K562 (cell line): ENCODE measurements around the gene SPATA17. TPM values are rescaled to one million over a fixed set of nuclear protein-coding genes. Genes with fewer than 3 reads are reported as not detected.

ENCODE experiments used
- ATAC-seq: fragments of 200-7000 bp; cut with Tn5 transposase; 3 replicates; pipeline ENCODE4 v1.9.1; 2020; ENCODE audit warnings: moderate library complexity
- BruUV-seq: library from RNA; stranded (reverse); fragments of 400-500 nt; replicated peaks from 2 replicates; lab custom pipeline; 2021; lab: Mats Ljungman, UMichigan
- CTCF ChIA-PET: fragments of 300-600 bp; formaldehyde crosslinking; extraction: SDS; loops from one replicate; lab custom pipeline; 2021; ENCODE audit warnings: low intra/inter-chr PET ratio; lab: Yijun Ruan, JAX
- POLR2A ChIA-PET: fragments of 300-600, 350-650 bp; sonication (Branson Sonifier 250); formaldehyde crosslinking; extraction: SDS; loops from one replicate; lab custom pipeline; 2021; ENCODE audit warnings: antibody characterized with exemption, inconsistent platforms; lab: Yijun Ruan, JAX
- DNase-seq, 4 experiments: peaks; one replicate each; pipeline versions ENCODE4 v3.0.0 to v3.0.0-alpha.2; 2011 to 2018; ENCODE audit warnings: low spot score in 3 of 4, mixed read lengths in 3 of 4; ENCODE audit errors: extremely low read depth in 1 of 4
- FAIRE-seq: peaks from 2 replicates; lab custom pipeline; 2011; peaks lifted over from hg19 to GRCh38; lab: Jason Lieb, UNC
- H2AFZ ChIP-seq: 2 replicates; pipeline ENCODE4 v1.6.0; 2011; ENCODE audit warnings: low read depth, low read length, control low read depth, inconsistent platforms
- H3K27ac ChIP-seq: fragments of 200-600 bp; 3 replicates; pipeline ENCODE4 v1.8.0; 2011; ENCODE audit warnings: low read depth, mild to moderate bottlenecking, control low read depth, inconsistent platforms, low read length, moderate library complexity, mixed read lengths; ENCODE audit errors: extremely low read depth
- H3K27me3 ChIP-seq, 2 experiments: fragments of 300-600 bp in 1 of 2; 2 replicates in 1 of 2; 3 replicates in 1 of 2; pipeline versions ENCODE4 v1.6.0 to v1.8.0; 2011; ENCODE audit warnings: inconsistent platforms in 2 of 2, low read length in 2 of 2, mild to moderate bottlenecking in 1 of 2, mixed read lengths in 1 of 2, moderate library complexity in 1 of 2; ENCODE audit not compliant: control insufficient read depth in 2 of 2, insufficient read depth in 2 of 2
- H3K36me3 ChIP-seq: fragments of 300-600 bp; 3 replicates; pipeline ENCODE4 v1.8.0; 2011; ENCODE audit warnings: mild to moderate bottlenecking, low read length, inconsistent platforms; ENCODE audit not compliant: control insufficient read depth, insufficient read depth
- H3K4me1 ChIP-seq, 2 experiments: fragments of 200-600 bp in 1 of 2; replicated peaks in 1 of 2; 2 replicates in 1 of 2; 3 replicates in 1 of 2; pipeline versions ENCODE4 v1.5.1 to v1.8.0; 2011; ENCODE audit warnings: inconsistent platforms in 2 of 2, low read length in 2 of 2, mild to moderate bottlenecking in 1 of 2, mixed read lengths in 1 of 2, moderate library complexity in 1 of 2; ENCODE audit not compliant: control insufficient read depth in 2 of 2, insufficient read depth in 2 of 2
- H3K4me2 ChIP-seq: 2 replicates; pipeline ENCODE4 v1.6.1; 2011; ENCODE audit warnings: low read length, control low read depth, inconsistent platforms, mixed read lengths; ENCODE audit not compliant: insufficient read depth
- H3K4me3 ChIP-seq: fragments of 200-600 bp; sonication (generic), shearing (Covaris generic); 2 replicates; pipeline ENCODE4 v1.5.1; 2016; ENCODE audit warnings: control low read depth, inconsistent platforms
- H3K79me2 ChIP-seq: fragments of 200-600 bp; 3 replicates; pipeline ENCODE4 v1.8.0; 2011; ENCODE audit warnings: low read length, inconsistent platforms; ENCODE audit not compliant: control insufficient read depth, insufficient read depth
- H3K9ac ChIP-seq, 2 experiments: 2 replicates each; pipeline versions ENCODE4 v1.6.0 to v1.6.1; 2011; ENCODE audit warnings: low read depth in 2 of 2, low read length in 2 of 2, control low read depth in 1 of 2, inconsistent platforms in 1 of 2, mild to moderate bottlenecking in 1 of 2, mixed read lengths in 1 of 2; ENCODE audit not compliant: insufficient read depth in 1 of 2
- H3K9me1 ChIP-seq: one replicate; pipeline ENCODE4 v1.6.0; 2011; ENCODE audit warnings: inconsistent platforms, mild to moderate bottlenecking, low read length, moderate library complexity; ENCODE audit not compliant: control insufficient read depth, insufficient read depth
- H3K9me3 ChIP-seq: replicated peaks from 2 replicates; pipeline ENCODE4 v1.5.1; 2011; ENCODE audit warnings: low read depth, low read length, inconsistent platforms; ENCODE audit not compliant: control insufficient read depth, insufficient read depth
- H4K20me1 ChIP-seq: replicated peaks from 2 replicates; pipeline ENCODE4 v1.6.1; 2011; ENCODE audit warnings: low read length, inconsistent platforms, mixed read lengths; ENCODE audit not compliant: control insufficient read depth, insufficient read depth
- C11orf30 ChIP-seq: fragments of 450-650 bp; IDR thresholded peaks from 2 replicates; pipeline ENCODE4 v1.6.1; 2016; ENCODE audit warnings: low read depth, mild to moderate bottlenecking
- CBFB ChIP-seq: sonication (generic); formaldehyde crosslinking; IDR thresholded peaks from 2 replicates; pipeline ENCODE4 v1.4.0; 2020; ENCODE audit warnings: mild to moderate bottlenecking, missing genetic modification reagents
- ELF4 ChIP-seq: fragments of 450-650 bp; formaldehyde crosslinking; IDR thresholded peaks from 2 replicates; pipeline ENCODE4 v1.4.0; 2022; ENCODE audit warnings: missing genetic modification characterization
- ERF ChIP-seq: fragments of 450-650 bp; formaldehyde crosslinking; IDR thresholded peaks from 2 replicates; pipeline ENCODE4 v1.4.0; 2020; ENCODE audit warnings: mild to moderate bottlenecking, mixed read lengths
- MTF1 ChIP-seq: fragments of 250-450 bp; sonication (Bioruptor Pico); IDR thresholded peaks from 2 replicates; pipeline ENCODE4 v1.9.0; 2021; ENCODE audit warnings: moderate library complexity, mild to moderate bottlenecking, inconsistent platforms, borderline replicate concordance
- PHF8 ChIP-seq: fragments of 200-600 bp; sonication (generic); IDR thresholded peaks from 2 replicates; pipeline ENCODE4 v1.6.1; 2012; ENCODE audit warnings: mixed run types, mild to moderate bottlenecking, inconsistent platforms, low read length, moderate library complexity, borderline replicate concordance
- POLR2G ChIP-seq: fragments of 200-400 bp; formaldehyde crosslinking; IDR thresholded peaks from 2 replicates; pipeline ENCODE4 v1.6.1; 2017; ENCODE audit warnings: low read depth, mild to moderate bottlenecking, antibody characterized with exemption, low read length, moderate library complexity
- RAD21 ChIP-seq, 2 experiments: fragments of 250-450 bp in 1 of 2; fragments of 450-650 bp in 1 of 2; sonication (Bioruptor Pico) in 1 of 2; formaldehyde crosslinking in 1 of 2; IDR thresholded peaks in 1 of 2; conservative IDR thresholded peaks in 1 of 2; 2 replicates each; pipeline versions ENCODE4 v1.4.0 to v1.8.0; 2020 to 2022; ENCODE audit warnings: mild to moderate bottlenecking in 2 of 2, moderate library complexity in 1 of 2
- SAP30 ChIP-seq: fragments of 200-600 bp; sonication (generic); IDR thresholded peaks from 2 replicates; pipeline ENCODE4 v1.6.1; 2012; ENCODE audit warnings: borderline replicate concordance, low read depth, mild to moderate bottlenecking, moderate library complexity, low read length, control low read depth, inconsistent platforms; ENCODE audit not compliant: insufficient read depth, poor library complexity, severe bottlenecking
- STAG1 ChIP-seq: sonication (generic); formaldehyde crosslinking; IDR thresholded peaks from 2 replicates; pipeline ENCODE4 v1.5.0; 2020; ENCODE audit warnings: missing genetic modification reagents, borderline replicate concordance
- SUPT5H ChIP-seq: fragments of 450-650 bp; IDR thresholded peaks from 2 replicates; pipeline ENCODE4 v1.6.1; 2016
- TAF1 ChIP-seq: IDR thresholded peaks from 2 replicates; pipeline ENCODE4 v1.6.1; 2011; ENCODE audit warnings: mild to moderate bottlenecking, low read length, moderate library complexity; ENCODE audit not compliant: insufficient read depth, control insufficient read depth, severe bottlenecking; ENCODE audit errors: extremely low read depth
- ZFX ChIP-seq: sonication (generic); formaldehyde crosslinking; IDR thresholded peaks from 2 replicates; pipeline ENCODE4 v1.8.0; 2022; ENCODE audit warnings: mild to moderate bottlenecking, missing genetic modification reagents, moderate library complexity
- ZNF445 ChIP-seq: fragments of 250-450 bp; sonication (Bioruptor Pico); IDR thresholded peaks from 2 replicates; pipeline ENCODE4 v1.4.0; 2020; ENCODE audit warnings: low read depth, mild to moderate bottlenecking, moderate library complexity
- WGBS: fragments of 100-300 bp; shearing (Covaris generic); methylation state at CpG from one replicate; pipeline ENCODE4 v1.1.6; 2016; ENCODE audit warnings: low coverage, mixed read lengths; ENCODE audit not compliant: insufficient coverage; ENCODE audit errors: missing lambda C conversion rate; 5-methylcytosine and 5-hydroxymethylcytosine counted together
- in situ Hi-C: fragments of 300-500 bp; cut with MboI; formaldehyde crosslinking; loops from 4 replicates; pipeline ENCODE4 v1.15.0; 2018; ENCODE audit warnings: inconsistent platforms, mixed read lengths
- intact Hi-C: fragments of 100-400 bp; cut with micrococcal nuclease; formaldehyde crosslinking; loops from 2 replicates; pipeline ENCODE4 v1.14.2; 2022
- polyA plus RNA-seq, 8 experiments: library from polyadenylated mRNA; depleted of rRNA in 4 of 8; stranded (reverse) in 5 of 8; unstranded in 3 of 8; fragments of >200 nt; fragmentation: Nextera tagmentation in 2 of 8; fragmentation: Illumina TruSeq in 1 of 8; extraction: Ambion mirVana in 2 of 8; extraction: Trizol in 1 of 8; gene quantifications; 2 replicates each; pipeline versions ENCODE4 v1.2.1 to v1.2.3, GENCODE V29; 2011 to 2014; ENCODE audit warnings: inconsistent platforms in 1 of 8, missing spikeins in 1 of 8
- total RNA-seq, 7 experiments: library from RNA; depleted of rRNA in 6 of 7; stranded (reverse); fragments of >200 nt in 6 of 7; fragmentation: Illumina TruSeq in 2 of 7; extraction: Trizol in 2 of 7; gene quantifications; 2 replicates each; pipeline versions ENCODE4 v1.2.1 to v1.2.3, GENCODE V29; 2011 to 2021; ENCODE audit warnings: low replicate concordance in 1 of 7
- TF ChIP-seq, protein P1 (sequence below), 3 experiments: IDR thresholded peaks in 2 of 3; conservative IDR thresholded peaks in 1 of 3; 2 replicates each; pipeline ENCODE4 v1.5.1; 2011 to 2012; ENCODE audit warnings: low read length in 3 of 3, mild to moderate bottlenecking in 3 of 3, control low read depth in 2 of 3, improper control_type of control experiment in 1 of 3, inconsistent platforms in 1 of 3, low read depth in 1 of 3, mixed read lengths in 1 of 3, moderate library complexity in 1 of 3; ENCODE audit not compliant: insufficient read depth in 2 of 3

The SPATA17 gene
- total and polyA plus RNA-seq, 9 of the 15 experiments (the other 6 are each of a cell fraction or from before 2014, with no cell fraction given) = 0.04 to 0.11 TPM; not detected in 7

DNA sequence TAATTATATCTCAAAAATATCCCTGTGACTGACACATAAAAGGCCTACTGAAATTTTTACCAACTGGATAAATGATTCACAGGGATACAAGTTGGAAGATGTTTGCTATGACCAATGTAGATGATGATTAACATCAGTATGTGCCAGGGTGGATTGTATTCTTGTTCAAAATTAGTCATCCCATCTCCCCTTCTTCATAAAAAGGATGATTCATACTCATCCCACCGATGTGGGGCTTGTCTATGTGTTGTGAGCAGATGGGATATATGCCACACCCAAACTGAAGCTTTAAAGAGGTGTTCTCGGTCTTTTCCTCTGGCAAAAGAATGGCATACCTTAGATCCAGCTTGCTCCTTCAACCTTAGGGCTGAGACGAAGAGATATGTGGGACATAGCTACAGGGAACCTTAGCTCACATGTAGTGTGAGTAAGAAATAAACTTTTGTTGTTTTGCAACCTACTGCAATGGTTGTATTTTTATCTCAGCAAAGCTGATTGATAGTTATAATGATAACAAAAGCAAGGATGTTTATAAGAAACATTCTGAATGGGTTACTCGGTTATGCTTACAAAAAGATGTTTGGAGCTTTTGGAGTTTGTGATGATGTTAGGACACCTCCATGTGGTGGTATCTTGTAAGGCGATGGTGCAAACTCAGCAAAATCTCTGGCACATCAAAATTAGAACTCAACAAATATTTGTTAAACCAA, 29.4 kb downstream of the SPATA17 start:
- Histone ChIP-seq H3K4me2 (no peak overlapping the region), H3K4me3 (no peak overlapping the region), H3K27ac (no peak overlapping the region), H3K4me1 (no peaks in the 10 kb centered on the region), H4K20me1 (no peaks in the 10 kb centered on the region), H3K27me3 (no peaks in the 10 kb centered on the region), H3K9ac (no peak overlapping the region), H2AFZ (no peak overlapping the region), H3K9me1 (no peaks in the 10 kb centered on the region), H3K36me3 (no peaks in the 10 kb centered on the region), H3K9me3 (0 out of 2 replicates have a peak, but pooled peaks cover 2% of the 10 kb centered on the region), H3K79me2 (no peaks in the 10 kb centered on the region)
- FAIRE-seq (no peak), ATAC-seq (no peak), DNase-seq (no peak)
- WGBS = 4% methylated on average over 5 of the region's 5 CpGs
- BruUV-seq = no TSS peak
- intact Hi-C loops (no loop called here), in situ Hi-C loops (no loop called here)
- POLR2A ChIA-PET = no interaction called here
- CTCF ChIA-PET = no interaction called here
- TF ChIP-seq RAD21 (CRISPR knock-in tag; conservative IDR thresholded peaks at IDR 0.05 in 1 of 2, IDR thresholded peaks at IDR 0.05 in 1 of 2) (peak in 1 of 2 experiments; percentile 59; a peak in 3 of 4 replicates), PHF8 (no peak), ZFX (CRISPR knock-in tag) (no peak), SUPT5H (no peak), SAP30 (no peak), STAG1 (CRISPR knock-in tag) (no peak), ZNF445 (CRISPR knock-in tag) (no peak), ELF4 (CRISPR knock-in tag) (no peak), TAF1 (no peak), CBFB (CRISPR knock-in tag) (no peak), C11orf30 (peak; percentile 32; the same call in 1 of the 2 replicates), ERF (CRISPR knock-in tag) (no peak), POLR2G (no peak), MTF1 (CRISPR knock-in tag) (no peak)
- TF ChIP-seq, protein P1, sequence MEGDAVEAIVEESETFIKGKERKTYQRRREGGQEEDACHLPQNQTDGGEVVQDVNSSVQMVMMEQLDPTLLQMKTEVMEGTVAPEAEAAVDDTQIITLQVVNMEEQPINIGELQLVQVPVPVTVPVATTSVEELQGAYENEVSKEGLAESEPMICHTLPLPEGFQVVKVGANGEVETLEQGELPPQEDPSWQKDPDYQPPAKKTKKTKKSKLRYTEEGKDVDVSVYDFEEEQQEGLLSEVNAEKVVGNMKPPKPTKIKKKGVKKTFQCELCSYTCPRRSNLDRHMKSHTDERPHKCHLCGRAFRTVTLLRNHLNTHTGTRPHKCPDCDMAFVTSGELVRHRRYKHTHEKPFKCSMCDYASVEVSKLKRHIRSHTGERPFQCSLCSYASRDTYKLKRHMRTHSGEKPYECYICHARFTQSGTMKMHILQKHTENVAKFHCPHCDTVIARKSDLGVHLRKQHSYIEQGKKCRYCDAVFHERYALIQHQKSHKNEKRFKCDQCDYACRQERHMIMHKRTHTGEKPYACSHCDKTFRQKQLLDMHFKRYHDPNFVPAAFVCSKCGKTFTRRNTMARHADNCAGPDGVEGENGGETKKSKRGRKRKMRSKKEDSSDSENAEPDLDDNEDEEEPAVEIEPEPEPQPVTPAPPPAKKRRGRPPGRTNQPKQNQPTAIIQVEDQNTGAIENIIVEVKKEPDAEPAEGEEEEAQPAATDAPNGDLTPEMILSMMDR (IDR thresholded peaks at IDR 0.05 in 2 of 3, conservative IDR thresholded peaks at IDR 0.05 in 1 of 3; ENCODE audit: insufficient read depth in 2 of 3, low read depth in 1 of 3, low read length in 3 of 3) = 0 out of 6 replicates have a peak, but pooled peaks of 1 of the 3 experiments have one; percentile 1
